HEK293 (cell line): ENCODE measurements around the gene GAL.

Experiments
- CTCF ChIA-PET: fragments of 350-600 bp; formaldehyde crosslinking; extraction: SDS; loops from one replicate; lab custom pipeline; 2021; ENCODE audit warnings: antibody characterized with exemption; lab: Yijun Ruan, JAX
- POLR2A ChIA-PET: fragments of 300-600 bp; formaldehyde crosslinking; extraction: SDS; loops from one replicate; lab custom pipeline; 2020; ENCODE audit warnings: antibody characterized with exemption, inconsistent platforms; lab: Yijun Ruan, JAX
- H3K27ac ChIP-seq: fragments of 200-500 bp; sonication (Bioruptor generic); 2 replicates; pipeline ENCODE4 v1.5.1; 2014; ENCODE audit warnings: low read depth, low read length, control low read depth, inconsistent platforms; ENCODE audit errors: extremely low read depth
- H3K36me3 ChIP-seq, 2 experiments: fragments of 200-500 bp in 1 of 2; sonication (Bioruptor generic) in 1 of 2; 1 replicate in 1 of 2; 2 replicates in 1 of 2; pipeline ENCODE4 v1.5.1; 2014 to 2017; ENCODE audit warnings: inconsistent platforms in 2 of 2, low read length in 2 of 2; ENCODE audit not compliant: control insufficient read depth in 2 of 2, insufficient read depth in 1 of 2
- H3K4me1 ChIP-seq: fragments of 200-500 bp; sonication (Bioruptor generic); 2 replicates; pipeline ENCODE4 v1.5.1; 2014; ENCODE audit warnings: mild to moderate bottlenecking, low read length, inconsistent platforms; ENCODE audit not compliant: control insufficient read depth, insufficient read depth
- H3K4me3 ChIP-seq: 2 replicates; pipeline ENCODE4 v1.5.1; 2011; ENCODE audit warnings: low read depth, mild to moderate bottlenecking, control low read depth, low read length, moderate library complexity
- H3K9me3 ChIP-seq: fragments of 200-500 bp; sonication (Bioruptor generic); 2 replicates; pipeline ENCODE4 v1.5.1; 2014; ENCODE audit warnings: low read depth, low read length, inconsistent platforms; ENCODE audit not compliant: control insufficient read depth, insufficient read depth
- BCL6B ChIP-seq: fragments of 450-650 bp; formaldehyde crosslinking; IDR thresholded peaks from 2 replicates; pipeline ENCODE4 v1.5.1; 2017; ENCODE audit warnings: missing biosample characterization, missing genetic modification characterization
- KLF10 ChIP-seq: fragments of 450-650 bp; IDR thresholded peaks from 2 replicates; pipeline ENCODE4 v1.5.1; 2018; ENCODE audit warnings: missing biosample characterization, mild to moderate bottlenecking, missing genetic modification characterization
- OVOL3 ChIP-seq: fragments of 450-650 bp; formaldehyde crosslinking; IDR thresholded peaks from 2 replicates; pipeline ENCODE4 v1.5.1; 2016; ENCODE audit warnings: missing biosample characterization, missing genetic modification characterization
- SCRT1 ChIP-seq: fragments of 450-650 bp; formaldehyde crosslinking; IDR thresholded peaks from 2 replicates; pipeline ENCODE4 v1.5.1; 2016; ENCODE audit warnings: missing biosample characterization, missing genetic modification characterization, borderline replicate concordance
- SETDB1 ChIP-seq: IDR thresholded peaks from one replicate; pipeline ENCODE4 v1.6.1; 2017; ENCODE audit warnings: mild to moderate bottlenecking, low read length, moderate library complexity, mixed read lengths; ENCODE audit not compliant: insufficient read length
- SP3 ChIP-seq: fragments of 450-650 bp; formaldehyde crosslinking; IDR thresholded peaks from 2 replicates; pipeline ENCODE4 v1.5.1; 2016; ENCODE audit warnings: missing biosample characterization, missing genetic modification characterization
- ZNF10 ChIP-seq: fragments of 450-650 bp; formaldehyde crosslinking; IDR thresholded peaks from 2 replicates; pipeline ENCODE4 v1.5.1; 2017; ENCODE audit warnings: missing biosample characterization, missing genetic modification characterization
- ZNF138 ChIP-seq: fragments of 450-650 bp; formaldehyde crosslinking; IDR thresholded peaks from 2 replicates; pipeline ENCODE4 v1.5.1; 2016; ENCODE audit warnings: missing biosample characterization, missing genetic modification characterization, borderline replicate concordance
- ZNF157 ChIP-seq: fragments of 450-650 bp; formaldehyde crosslinking; IDR thresholded peaks from 2 replicates; pipeline ENCODE4 v1.5.1; 2016; ENCODE audit warnings: missing biosample characterization, missing genetic modification characterization
- ZNF248 ChIP-seq: fragments of 450-650 bp; formaldehyde crosslinking; IDR thresholded peaks from 2 replicates; pipeline ENCODE4 v1.5.1; 2017; ENCODE audit warnings: missing biosample characterization, missing genetic modification characterization
- ZNF518A ChIP-seq: fragments of 450-650 bp; formaldehyde crosslinking; conservative IDR thresholded peaks from 2 replicates; pipeline ENCODE4 v1.5.1; 2016; ENCODE audit warnings: low read depth, missing biosample characterization, missing genetic modification characterization
- ZNF549 ChIP-seq: fragments of 450-650 bp; IDR thresholded peaks from 2 replicates; pipeline ENCODE4 v1.5.1; 2018; ENCODE audit warnings: missing biosample characterization, missing genetic modification characterization, mild to moderate bottlenecking, inconsistent platforms, moderate library complexity
- ZNF555 ChIP-seq: fragments of 450-650 bp; formaldehyde crosslinking; conservative IDR thresholded peaks from 2 replicates; pipeline ENCODE4 v1.5.1; 2017; ENCODE audit warnings: missing biosample characterization, mild to moderate bottlenecking, missing genetic modification characterization, inconsistent platforms
- ZNF558 ChIP-seq: fragments of 450-650 bp; formaldehyde crosslinking; IDR thresholded peaks from 2 replicates; pipeline ENCODE4 v1.5.1; 2016; ENCODE audit warnings: missing biosample characterization, missing genetic modification characterization
- ZNF560 ChIP-seq: fragments of 450-650 bp; formaldehyde crosslinking; IDR thresholded peaks from 2 replicates; pipeline ENCODE4 v1.5.1; 2017; ENCODE audit warnings: missing biosample characterization, missing genetic modification characterization, borderline replicate concordance
- ZNF571 ChIP-seq: fragments of 450-650 bp; formaldehyde crosslinking; IDR thresholded peaks from 2 replicates; pipeline ENCODE4 v1.5.0; 2017; ENCODE audit warnings: missing biosample characterization, missing genetic modification characterization
- ZNF624 ChIP-seq: fragments of 450-650 bp; formaldehyde crosslinking; IDR thresholded peaks from 2 replicates; pipeline ENCODE4 v1.5.1; 2017; ENCODE audit warnings: missing biosample characterization, missing genetic modification characterization
- ZNF654 ChIP-seq: fragments of 450-650 bp; formaldehyde crosslinking; IDR thresholded peaks from 2 replicates; pipeline ENCODE4 v1.5.1; 2016; ENCODE audit warnings: low read depth, missing biosample characterization, missing genetic modification characterization
- ZNF677 ChIP-seq: fragments of 450-650 bp; IDR thresholded peaks from 2 replicates; pipeline ENCODE4 v1.5.0; 2018; ENCODE audit warnings: missing biosample characterization, mild to moderate bottlenecking, missing genetic modification characterization, moderate library complexity
- ZNF701 ChIP-seq: fragments of 450-650 bp; formaldehyde crosslinking; IDR thresholded peaks from 2 replicates; pipeline ENCODE4 v1.5.1; 2016; ENCODE audit warnings: missing biosample characterization, missing genetic modification characterization
- ZNF785 ChIP-seq: fragments of 450-650 bp; formaldehyde crosslinking; IDR thresholded peaks from 2 replicates; pipeline ENCODE4 v1.5.1; 2016; ENCODE audit warnings: missing biosample characterization, missing genetic modification characterization

GAL gene

GRCh38 chr11:68651208-68651984, 32.9 kb upstream of the GAL start (continued):
- TF ChIP-seq ZNF518A (tag by site-specific recombination) (no peak), ZNF138 (tag by site-specific recombination) (no peak), ZNF558 (no peak), SETDB1 (no peak), ZNF701 (no peak), KLF10 (tag by site-specific recombination) (no peak), ZNF624 (tag by site-specific recombination) (no peak), SCRT1 (tag by site-specific recombination) (no peak)
- TF ChIP-seq, all 188 proteins: peak for 0

GRCh38 chr11:68651985-68652682, 32.2 kb upstream of the GAL start:
- ChIA-PET POLR2A (no interaction called here), CTCF (no interaction called here)
- H3K4me1 ChIP-seq, result no peaks in the 10 kb centered on the region
- no peaks in the 10 kb centered on the region for H3K36me3 ChIP-seq
- TF ChIP-seq ZNF677 (tag by site-specific recombination), result no peak
- no peak overlapping the region for H3K27ac ChIP-seq
- H3K9me3 ChIP-seq, result no peaks in the 10 kb centered on the region
- H3K4me3 ChIP-seq, result no peak overlapping the region

- ChIA-PET CTCF (no interaction called here), POLR2A (no interaction called here)
- Histone ChIP-seq H3K36me3 (no peaks in the 10 kb centered on the region), H3K4me3 (no peak overlapping the region), H3K9me3 (no peaks in the 10 kb centered on the region), H3K4me1 (no peaks in the 10 kb centered on the region), H3K27ac (no peak overlapping the region)
- no peak for TF ChIP-seq SP3
Observed at GRCh38 chr11:68652683-68653156, 31.6 kb upstream of the GAL start.

GRCh38 chr11:68653486-68654430, 30.6 kb upstream of the GAL start:
- ChIA-PET POLR2A (no interaction called here), CTCF (interaction anchor here (0.7 kb wide), 1 partner anchor 1001 kb away, joined by 3 read pairs; no protein-coding TSS in a partner anchor)
- Histone ChIP-seq H3K36me3 (no peaks in the 10 kb centered on the region), H3K4me3 (no peak overlapping the region), H3K4me1 (peaks cover 3% of the 10 kb centered on the region), H3K27ac (no peak overlapping the region), H3K9me3 (no peaks in the 10 kb centered on the region)
- no peak for TF ChIP-seq ZNF654 (tag by site-specific recombination)
- no peak for TF ChIP-seq OVOL3 (tag by site-specific recombination)
- TF ChIP-seq BCL6B (tag by site-specific recombination), result no peak
- TF ChIP-seq ZNF248 (tag by site-specific recombination), result no peak
- TF ChIP-seq ZNF571 (tag by site-specific recombination), result no peak
- no peak for TF ChIP-seq ZNF10
- no peak for TF ChIP-seq ZNF555 (tag by site-specific recombination)
- no peak for TF ChIP-seq ZNF560 (tag by site-specific recombination)
- TF ChIP-seq ZNF157 (tag by site-specific recombination), result no peak
- no peak for TF ChIP-seq ZNF549
- TF ChIP-seq ZNF785, result no peak
- TF ChIP-seq, all 188 proteins: peak for 0
